T-helper 1 cell (primary cell): Measurements from ENCODE around the gene SIDT2.
"Not testable (repeated sequence)": the region's sequence is repeated elsewhere in the genome, so short reads cannot be mapped to it uniquely, and the experiment has no call there.

Experiments used
- DNase-seq, 5 donors: peaks; one replicate each; pipeline ENCODE4 v3.0.0-alpha.2; 2012 to 2020

Gene SIDT2

DNA sequence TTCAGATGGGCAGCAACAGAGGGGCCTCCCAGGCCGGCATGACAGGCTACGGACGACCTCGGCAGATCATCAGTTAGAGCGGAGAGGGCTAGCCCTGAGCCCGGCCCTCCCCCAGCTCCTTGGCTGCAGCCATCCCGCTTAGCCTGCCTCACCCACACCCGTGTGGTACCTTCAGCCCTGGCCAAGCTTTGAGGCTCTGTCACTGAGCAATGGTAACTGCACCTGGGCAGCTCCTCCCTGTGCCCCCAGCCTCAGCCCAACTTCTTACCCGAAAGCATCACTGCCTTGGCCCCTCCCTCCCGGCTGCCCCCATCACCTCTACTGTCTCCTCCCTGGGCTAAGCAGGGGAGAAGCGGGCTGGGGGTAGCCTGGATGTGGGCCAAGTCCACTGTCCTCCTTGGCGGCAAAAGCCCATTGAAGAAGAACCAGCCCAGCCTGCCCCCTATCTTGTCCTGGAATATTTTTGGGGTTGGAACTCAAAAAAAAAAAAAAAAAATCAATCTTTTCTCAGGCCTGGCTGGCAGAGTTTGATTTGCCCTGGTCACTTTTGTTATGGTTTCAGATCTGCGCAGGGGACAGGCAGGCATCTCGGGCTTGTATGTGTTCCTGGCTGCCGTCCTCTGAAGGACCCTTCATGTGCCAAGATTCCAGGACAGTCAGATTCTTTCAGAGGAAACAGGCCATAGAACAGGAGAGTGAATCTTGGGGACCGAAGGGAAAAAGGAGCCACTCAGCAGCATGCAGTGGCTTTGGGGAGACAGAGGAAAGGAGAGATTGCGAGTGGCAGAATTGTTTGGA lies 25.9 kb downstream of the SIDT2 start:
- DNase-seq = no peak

DNA sequence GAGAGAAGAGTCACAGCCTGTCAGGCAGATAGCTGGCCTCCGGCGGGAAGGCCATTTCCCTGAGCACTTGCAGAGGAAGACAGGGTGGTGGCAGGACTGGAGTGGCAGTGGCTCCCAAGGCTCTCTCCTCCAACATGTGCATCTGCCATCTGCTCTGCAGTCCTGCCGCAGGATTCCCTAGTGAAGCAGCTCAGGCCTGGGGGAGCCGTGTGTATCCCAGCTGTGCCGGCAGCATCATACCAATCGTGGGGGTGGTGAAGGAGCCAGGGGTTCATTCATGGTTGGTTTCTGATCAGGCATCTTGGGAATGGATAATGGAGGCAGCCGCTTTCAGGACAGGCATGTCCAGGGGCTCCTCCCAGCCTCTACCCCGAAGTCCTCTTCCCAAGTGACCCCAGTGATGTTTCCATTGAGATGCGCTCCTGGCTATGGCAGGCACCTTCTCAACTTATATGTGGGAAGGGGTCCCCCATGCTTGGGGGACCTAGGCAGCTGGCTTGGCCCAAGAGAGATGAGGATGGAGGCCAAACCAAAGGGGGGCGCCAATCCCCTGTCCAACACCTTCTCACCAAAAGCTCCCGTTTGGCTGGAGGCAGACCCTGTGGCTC lies 26.8 kb downstream of the SIDT2 start:
- no peak for DNase-seq

DNA sequence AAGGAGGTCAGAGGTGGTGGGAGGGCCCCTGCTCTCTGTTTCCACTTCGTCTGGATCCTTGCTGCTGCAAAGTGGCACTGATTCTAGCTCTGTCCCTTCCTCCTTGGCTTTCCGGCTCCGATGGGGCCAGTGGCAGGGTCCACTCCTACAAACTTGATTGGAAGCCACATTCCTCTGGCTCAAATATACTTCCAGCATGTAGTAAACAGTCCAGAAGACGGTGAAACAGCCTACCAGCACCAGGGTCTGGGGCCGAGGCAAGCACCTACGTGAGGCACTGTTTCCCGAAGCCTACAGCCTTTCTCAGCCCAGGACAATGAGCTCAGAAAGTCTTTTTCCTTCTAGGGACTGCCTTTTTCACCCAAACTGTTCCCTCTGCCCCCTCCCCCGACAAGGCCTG lies 27.6 kb downstream of the SIDT2 start:
- DNase-seq = not testable (repeated sequence)

GRCh38 chr11:117206859-117207258 lies 28.3 kb downstream of the SIDT2 start:
- DNase-seq = not testable (repeated sequence)

GRCh38 chr11:117207481-117207880 lies 28.9 kb downstream of the SIDT2 start:
- DNase-seq = not testable (repeated sequence)

GRCh38 chr11:117208710-117209109 lies 30.2 kb downstream of the SIDT2 start:
- not testable (repeated sequence) for DNase-seq

DNA sequence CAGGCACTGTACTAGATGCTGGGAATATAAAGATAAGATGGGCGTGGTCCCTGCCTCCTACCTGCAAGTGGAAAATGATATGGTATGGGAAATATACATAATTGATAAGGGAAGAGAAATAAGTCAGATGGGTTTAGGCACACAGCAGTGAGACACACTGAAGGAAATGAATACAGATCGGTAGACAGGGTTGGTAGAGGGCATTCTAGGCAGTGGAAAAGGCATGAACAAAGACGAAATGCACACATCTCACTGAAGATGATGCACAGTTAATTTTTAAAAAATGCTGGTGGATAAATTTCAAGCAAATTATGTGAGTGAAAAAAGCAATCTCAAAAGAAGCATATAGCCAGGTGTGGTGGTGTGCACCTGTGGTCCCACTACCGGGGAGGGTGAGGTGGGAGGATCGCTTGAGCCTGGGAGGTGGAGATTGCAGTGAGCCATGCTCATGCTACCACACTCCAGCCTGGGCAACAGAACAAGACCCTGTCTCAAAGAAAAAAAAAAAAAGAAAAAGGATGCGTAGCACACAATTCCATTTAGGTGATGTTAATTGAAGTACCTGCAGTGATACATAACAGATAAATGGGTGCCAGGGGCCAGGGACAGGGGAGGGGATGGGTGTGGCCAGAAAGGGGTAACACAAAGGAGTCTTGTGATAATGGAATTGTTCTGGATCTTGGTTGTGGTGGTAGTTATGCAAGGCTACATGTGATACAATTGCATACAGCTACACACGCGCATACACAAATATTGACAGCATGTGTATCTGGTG lies 31.0 kb downstream of the SIDT2 start:
- DNase-seq = not testable (repeated sequence)

- DNase-seq = no peak
These were observed 32.1 kb downstream of the SIDT2 start for GRCh38 chr11:117210620-117211019.

GRCh38 chr11:117212697-117213355 lies 34.3 kb downstream of the SIDT2 start:
- no peak for DNase-seq

GRCh38 chr11:117214404-117215110 lies 36.0 kb downstream of the SIDT2 start:
- no peak for DNase-seq

- no peak for DNase-seq
These were observed 38.9 kb downstream of the SIDT2 start for GRCh38 chr11:117217141-117218084.

- DNase-seq = no peak
These were observed 39.8 kb downstream of the SIDT2 start for GRCh38 chr11:117218133-117218915.

DNA sequence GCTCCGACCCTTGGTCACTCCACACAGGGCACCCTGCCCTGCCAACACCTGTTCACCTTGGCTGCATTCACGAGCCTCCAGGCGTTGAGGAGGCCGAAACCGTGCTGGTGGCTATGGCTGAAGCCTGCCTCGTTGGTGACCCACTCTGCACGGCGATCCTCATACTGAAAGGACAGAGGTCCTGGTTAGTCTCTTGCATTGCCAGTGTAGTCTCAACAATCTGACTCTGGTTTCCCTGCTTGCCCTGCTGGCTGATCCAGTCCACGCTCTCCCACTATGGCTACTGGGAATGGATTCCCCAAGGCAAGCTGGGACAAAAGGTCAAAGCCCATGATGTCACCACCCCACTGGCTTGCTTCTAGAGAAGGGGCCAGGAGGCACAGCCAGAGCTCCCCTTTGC lies 40.5 kb downstream of the SIDT2 start:
- no peak for DNase-seq

- no peak for DNase-seq
These were observed 40.9 kb downstream of the SIDT2 start for GRCh38 chr11:117219455-117219854.

DNA sequence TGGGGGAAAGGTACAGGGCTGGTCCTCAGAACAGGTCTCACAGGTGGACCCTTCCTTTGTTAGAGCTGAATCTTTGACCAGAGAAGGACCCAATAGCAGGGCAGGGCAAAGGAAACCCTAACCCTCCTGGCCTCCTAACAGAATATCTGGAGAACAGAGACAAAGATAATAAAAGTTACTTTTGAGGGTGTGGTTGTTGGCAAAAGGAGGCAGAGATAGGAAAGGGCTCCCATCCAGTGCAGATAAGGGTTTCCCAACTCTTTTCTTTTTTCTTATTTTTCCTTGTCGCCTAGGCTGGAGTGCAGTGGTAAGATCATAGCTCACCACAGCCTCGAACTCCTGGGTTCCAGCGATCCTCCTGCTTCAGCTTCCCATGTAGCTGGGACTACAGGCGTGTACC lies 41.5 kb downstream of the SIDT2 start:
- no peak for DNase-seq

- no peak for DNase-seq
These were observed 42.0 kb downstream of the SIDT2 start for GRCh38 chr11:117220568-117220967.

DNA sequence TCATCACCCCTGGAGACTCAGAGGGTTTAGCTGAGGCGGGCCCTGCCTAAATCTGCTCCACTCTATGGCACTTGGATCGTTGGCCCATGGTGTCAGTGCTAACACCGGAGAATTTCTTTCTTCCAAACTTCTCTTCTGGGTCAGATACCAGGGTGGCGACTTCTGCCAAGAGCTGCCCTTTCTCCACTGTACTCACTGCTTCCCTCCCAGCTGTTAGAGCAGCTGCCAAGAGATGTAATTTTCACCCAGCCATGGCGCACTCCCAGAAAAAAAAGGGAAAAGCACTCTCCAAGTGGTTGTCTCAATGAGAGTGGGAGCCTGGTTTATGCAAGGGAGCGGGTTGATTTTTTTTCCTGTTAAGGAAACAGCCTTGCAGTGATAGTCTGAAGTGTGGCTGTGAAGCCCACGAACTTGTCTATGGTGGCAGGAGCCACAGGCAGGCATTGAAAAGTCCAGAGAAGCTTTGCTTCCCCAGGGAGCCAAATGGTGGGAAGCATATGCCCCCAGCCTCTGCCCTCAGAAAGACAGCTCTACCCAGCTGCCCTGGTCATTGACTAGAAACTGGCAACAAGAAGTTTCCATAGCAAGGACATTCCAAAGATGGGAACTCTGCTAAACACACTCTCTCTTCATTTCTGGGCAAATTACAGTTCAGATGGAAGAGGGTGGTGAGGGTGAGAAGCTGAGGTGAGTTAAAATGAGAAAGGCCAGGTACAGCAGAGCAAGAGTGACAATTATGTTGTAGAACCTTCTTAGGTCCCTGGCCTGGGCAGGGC lies 42.6 kb downstream of the SIDT2 start:
- DNase-seq = no peak

DNA sequence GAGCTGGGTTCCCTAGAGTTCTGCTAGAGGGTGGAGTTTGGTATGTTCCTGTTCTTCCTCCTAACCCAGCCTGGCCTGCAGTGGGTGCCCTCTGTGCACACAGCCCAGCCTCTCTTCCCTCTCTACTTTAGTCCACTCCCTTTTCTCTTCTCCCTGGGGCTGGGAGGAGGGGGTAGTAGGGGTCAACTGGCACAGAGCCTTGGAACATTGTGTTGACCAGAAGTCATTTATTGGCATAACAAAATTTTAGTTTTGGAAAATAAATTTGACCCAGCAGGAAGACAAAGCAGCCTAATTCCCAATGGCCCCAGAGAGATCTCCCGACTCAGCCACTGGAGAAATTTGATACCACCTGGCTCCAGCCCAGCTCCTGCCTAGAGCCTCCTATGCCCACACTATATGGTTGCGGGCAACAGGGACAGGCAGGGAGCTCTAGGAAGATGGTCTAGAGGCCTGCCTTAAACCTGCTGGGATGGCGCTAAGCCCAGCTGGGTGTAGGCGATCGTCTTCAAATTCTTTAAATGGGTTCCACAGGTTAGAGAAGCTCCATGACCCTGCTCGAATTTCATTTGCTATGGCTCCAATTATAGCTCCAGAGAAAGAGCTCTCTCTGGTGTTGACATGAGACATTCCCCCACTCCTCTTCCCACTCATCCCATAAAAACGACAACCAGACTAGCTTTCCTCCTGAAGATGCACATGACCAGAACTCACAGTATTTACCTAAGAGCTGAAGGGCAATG lies 43.4 kb downstream of the SIDT2 start:
- DNase-seq = no peak
